Breast epithelium (tissue), 3 donors: Measurements from ENCODE around the gene TST.

ENCODE experiments used
- POLR2A ChIP-seq: fragments of 450-650 bp; IDR thresholded peaks from one replicate; pipeline ENCODE4 v1.6.1; 2016; ENCODE audit warnings: antibody characterized with exemption, mild to moderate bottlenecking, moderate library complexity
- TF ChIP-seq, protein P1 (sequence below), 3 donors: fragments of 450-650 bp; IDR thresholded peaks; one replicate each; pipeline ENCODE4 v1.5.1; 2016 to 2017; ENCODE audit warnings: antibody characterized with exemption in 3 of 3, mild to moderate bottlenecking in 3 of 3, moderate library complexity in 3 of 3

DNA sequence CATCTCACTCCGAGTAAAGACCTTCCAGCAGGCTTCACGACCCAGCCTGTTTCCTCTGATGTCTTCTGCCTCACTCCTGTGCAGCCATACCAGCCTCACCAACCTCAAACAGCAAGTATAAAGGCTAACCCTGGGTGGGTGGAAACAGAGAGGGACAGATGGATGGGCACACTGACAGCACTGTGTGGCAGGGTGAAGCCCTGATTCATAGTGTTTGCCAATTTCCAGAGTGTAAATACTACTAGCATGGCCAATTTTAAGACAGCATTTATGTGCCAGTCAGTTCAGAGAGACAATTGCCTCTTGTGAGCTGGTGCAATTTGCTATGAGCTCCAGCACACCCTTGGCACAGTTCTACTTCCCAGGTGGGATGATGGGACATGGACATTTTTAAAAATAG lies 21.5 kb downstream of the TST start:
- TF ChIP-seq, protein P1, sequence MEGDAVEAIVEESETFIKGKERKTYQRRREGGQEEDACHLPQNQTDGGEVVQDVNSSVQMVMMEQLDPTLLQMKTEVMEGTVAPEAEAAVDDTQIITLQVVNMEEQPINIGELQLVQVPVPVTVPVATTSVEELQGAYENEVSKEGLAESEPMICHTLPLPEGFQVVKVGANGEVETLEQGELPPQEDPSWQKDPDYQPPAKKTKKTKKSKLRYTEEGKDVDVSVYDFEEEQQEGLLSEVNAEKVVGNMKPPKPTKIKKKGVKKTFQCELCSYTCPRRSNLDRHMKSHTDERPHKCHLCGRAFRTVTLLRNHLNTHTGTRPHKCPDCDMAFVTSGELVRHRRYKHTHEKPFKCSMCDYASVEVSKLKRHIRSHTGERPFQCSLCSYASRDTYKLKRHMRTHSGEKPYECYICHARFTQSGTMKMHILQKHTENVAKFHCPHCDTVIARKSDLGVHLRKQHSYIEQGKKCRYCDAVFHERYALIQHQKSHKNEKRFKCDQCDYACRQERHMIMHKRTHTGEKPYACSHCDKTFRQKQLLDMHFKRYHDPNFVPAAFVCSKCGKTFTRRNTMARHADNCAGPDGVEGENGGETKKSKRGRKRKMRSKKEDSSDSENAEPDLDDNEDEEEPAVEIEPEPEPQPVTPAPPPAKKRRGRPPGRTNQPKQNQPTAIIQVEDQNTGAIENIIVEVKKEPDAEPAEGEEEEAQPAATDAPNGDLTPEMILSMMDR (IDR thresholded peaks at IDR 0.05): no peak
- no peak for TF ChIP-seq POLR2A
